ENCODE measurements around the gene EHBP1.

EHBP1 gene

GRCh38 chr2:62826141-62826540 is 120.6 kb downstream of the EHBP1 start:
- DNase-seq, result no peak

- no peak for DNase-seq
Measured at GRCh38 chr2:62826953-62827675, 121.6 kb downstream of the EHBP1 start.

- DNase-seq, result no peak
Measured at GRCh38 chr2:62831729-62832128, 126.2 kb downstream of the EHBP1 start.

GRCh38 chr2:62844311-62845090 is 139.0 kb downstream of the EHBP1 start:
- no peak for DNase-seq

GRCh38 chr2:62845256-62845655 is 139.7 kb downstream of the EHBP1 start:
- DNase-seq, result no peak

- DNase-seq, result no peak
Measured at GRCh38 chr2:62852254-62852653, 146.7 kb downstream of the EHBP1 start.

- DNase-seq, result no peak
Measured at GRCh38 chr2:62854600-62855514, 149.3 kb downstream of the EHBP1 start.

GRCh38 chr2:62856228-62857040 is 150.9 kb downstream of the EHBP1 start:
- no peak for DNase-seq

GRCh38 chr2:62857139-62857931 is 151.8 kb downstream of the EHBP1 start:
- DNase-seq, result no peak

GRCh38 chr2:62858231-62858832 is 152.8 kb downstream of the EHBP1 start:
- DNase-seq, result no peak

GRCh38 chr2:62868947-62869346 is 163.4 kb downstream of the EHBP1 start:
- no peak for DNase-seq

- no peak for DNase-seq
Measured at GRCh38 chr2:62870966-62871365, 165.5 kb downstream of the EHBP1 start.

- no peak for DNase-seq
Measured at GRCh38 chr2:62871506-62871905, 166.0 kb downstream of the EHBP1 start.

GRCh38 chr2:62873603-62874002 is 168.1 kb downstream of the EHBP1 start:
- DNase-seq, result no peak

- DNase-seq, result no peak
Measured at GRCh38 chr2:62874881-62875383, 169.4 kb downstream of the EHBP1 start.

- DNase-seq, result no peak
Measured at GRCh38 chr2:62881162-62881795, 175.8 kb downstream of the EHBP1 start.

GRCh38 chr2:62883629-62884028 is 178.1 kb downstream of the EHBP1 start:
- DNase-seq, result no peak

GRCh38 chr2:62884086-62884485 is 178.6 kb downstream of the EHBP1 start:
- no peak for DNase-seq

- DNase-seq, result no peak
Measured at GRCh38 chr2:62884514-62884913, 179.0 kb downstream of the EHBP1 start.

GRCh38 chr2:62894966-62895631 is 189.6 kb downstream of the EHBP1 start:
- DNase-seq, result no peak
